K562 (cell line): ENCODE results near the gene CLCN5. TPM values are rescaled to one million over a fixed set of nuclear protein-coding genes. Genes with fewer than 3 reads are reported as not detected.
A peak's percentile ranks its signal among the peaks of the same experiment; 100 is the strongest.

ENCODE experiments used
- ATAC-seq: fragments of 200-7000 bp; cut with Tn5 transposase; 3 replicates; pipeline ENCODE4 v1.9.1; 2020; ENCODE audit warnings: moderate library complexity
- BruUV-seq: library from RNA; stranded (reverse); fragments of 400-500 nt; replicated peaks from 2 replicates; lab custom pipeline; 2021; lab: Mats Ljungman, UMichigan
- CTCF ChIA-PET: fragments of 300-600 bp; formaldehyde crosslinking; extraction: SDS; loops from one replicate; lab custom pipeline; 2021; ENCODE audit warnings: low intra/inter-chr PET ratio; lab: Yijun Ruan, JAX
- POLR2A ChIA-PET: fragments of 300-600, 350-650 bp; sonication (Branson Sonifier 250); formaldehyde crosslinking; extraction: SDS; loops from one replicate; lab custom pipeline; 2021; ENCODE audit warnings: antibody characterized with exemption, inconsistent platforms; lab: Yijun Ruan, JAX
- DNase-seq, 4 experiments: peaks; one replicate each; pipeline versions ENCODE4 v3.0.0 to v3.0.0-alpha.2; 2011 to 2018; ENCODE audit warnings: low spot score in 3 of 4, mixed read lengths in 3 of 4; ENCODE audit errors: extremely low read depth in 1 of 4
- FAIRE-seq: peaks from 2 replicates; lab custom pipeline; 2011; peaks lifted over from hg19 to GRCh38; lab: Jason Lieb, UNC
- H2AFZ ChIP-seq: 2 replicates; pipeline ENCODE4 v1.6.0; 2011; ENCODE audit warnings: low read depth, low read length, control low read depth, inconsistent platforms
- H3K27ac ChIP-seq: fragments of 200-600 bp; 3 replicates; pipeline ENCODE4 v1.8.0; 2011; ENCODE audit warnings: low read depth, mild to moderate bottlenecking, control low read depth, inconsistent platforms, low read length, moderate library complexity, mixed read lengths; ENCODE audit errors: extremely low read depth
- H3K27me3 ChIP-seq, 2 experiments: fragments of 300-600 bp in 1 of 2; 2 replicates in 1 of 2; 3 replicates in 1 of 2; pipeline versions ENCODE4 v1.6.0 to v1.8.0; 2011; ENCODE audit warnings: inconsistent platforms in 2 of 2, low read length in 2 of 2, mild to moderate bottlenecking in 1 of 2, mixed read lengths in 1 of 2, moderate library complexity in 1 of 2; ENCODE audit not compliant: control insufficient read depth in 2 of 2, insufficient read depth in 2 of 2
- H3K36me3 ChIP-seq: fragments of 300-600 bp; 3 replicates; pipeline ENCODE4 v1.8.0; 2011; ENCODE audit warnings: mild to moderate bottlenecking, low read length, inconsistent platforms; ENCODE audit not compliant: control insufficient read depth, insufficient read depth
- H3K4me1 ChIP-seq, 2 experiments: fragments of 200-600 bp in 1 of 2; replicated peaks in 1 of 2; 2 replicates in 1 of 2; 3 replicates in 1 of 2; pipeline versions ENCODE4 v1.5.1 to v1.8.0; 2011; ENCODE audit warnings: inconsistent platforms in 2 of 2, low read length in 2 of 2, mild to moderate bottlenecking in 1 of 2, mixed read lengths in 1 of 2, moderate library complexity in 1 of 2; ENCODE audit not compliant: control insufficient read depth in 2 of 2, insufficient read depth in 2 of 2
- H3K4me2 ChIP-seq: 2 replicates; pipeline ENCODE4 v1.6.1; 2011; ENCODE audit warnings: low read length, control low read depth, inconsistent platforms, mixed read lengths; ENCODE audit not compliant: insufficient read depth
- H3K4me3 ChIP-seq: fragments of 200-600 bp; sonication (generic), shearing (Covaris generic); 2 replicates; pipeline ENCODE4 v1.5.1; 2016; ENCODE audit warnings: control low read depth, inconsistent platforms
- H3K79me2 ChIP-seq: fragments of 200-600 bp; 3 replicates; pipeline ENCODE4 v1.8.0; 2011; ENCODE audit warnings: low read length, inconsistent platforms; ENCODE audit not compliant: control insufficient read depth, insufficient read depth
- H3K9ac ChIP-seq, 2 experiments: 2 replicates each; pipeline versions ENCODE4 v1.6.0 to v1.6.1; 2011; ENCODE audit warnings: low read depth in 2 of 2, low read length in 2 of 2, control low read depth in 1 of 2, inconsistent platforms in 1 of 2, mild to moderate bottlenecking in 1 of 2, mixed read lengths in 1 of 2; ENCODE audit not compliant: insufficient read depth in 1 of 2
- H3K9me1 ChIP-seq: one replicate; pipeline ENCODE4 v1.6.0; 2011; ENCODE audit warnings: inconsistent platforms, mild to moderate bottlenecking, low read length, moderate library complexity; ENCODE audit not compliant: control insufficient read depth, insufficient read depth
- H3K9me3 ChIP-seq: replicated peaks from 2 replicates; pipeline ENCODE4 v1.5.1; 2011; ENCODE audit warnings: low read depth, low read length, inconsistent platforms; ENCODE audit not compliant: control insufficient read depth, insufficient read depth
- H4K20me1 ChIP-seq: replicated peaks from 2 replicates; pipeline ENCODE4 v1.6.1; 2011; ENCODE audit warnings: low read length, inconsistent platforms, mixed read lengths; ENCODE audit not compliant: control insufficient read depth, insufficient read depth
- SNRNP70 ChIP-seq: fragments of 200-400 bp; formaldehyde crosslinking; optimal IDR thresholded peaks from 2 replicates; pipeline ENCODE3; 2017; ENCODE audit warnings: low read depth, low read length
- WGBS: fragments of 100-300 bp; shearing (Covaris generic); methylation state at CpG from one replicate; pipeline ENCODE4 v1.1.6; 2016; ENCODE audit warnings: low coverage, mixed read lengths; ENCODE audit not compliant: insufficient coverage; ENCODE audit errors: missing lambda C conversion rate; 5-methylcytosine and 5-hydroxymethylcytosine counted together
- in situ Hi-C: fragments of 300-500 bp; cut with MboI; formaldehyde crosslinking; loops from 4 replicates; pipeline ENCODE4 v1.15.0; 2018; ENCODE audit warnings: inconsistent platforms, mixed read lengths
- intact Hi-C: fragments of 100-400 bp; cut with micrococcal nuclease; formaldehyde crosslinking; loops from 2 replicates; pipeline ENCODE4 v1.14.2; 2022
- polyA plus RNA-seq, 8 experiments: library from polyadenylated mRNA; depleted of rRNA in 4 of 8; stranded (reverse) in 5 of 8; unstranded in 3 of 8; fragments of >200 nt; fragmentation: Nextera tagmentation in 2 of 8; fragmentation: Illumina TruSeq in 1 of 8; extraction: Ambion mirVana in 2 of 8; extraction: Trizol in 1 of 8; gene quantifications; 2 replicates each; pipeline versions ENCODE4 v1.2.1 to v1.2.3, GENCODE V29; 2011 to 2014; ENCODE audit warnings: inconsistent platforms in 1 of 8, missing spikeins in 1 of 8
- total RNA-seq, 7 experiments: library from RNA; depleted of rRNA in 6 of 7; stranded (reverse); fragments of >200 nt in 6 of 7; fragmentation: Illumina TruSeq in 2 of 7; extraction: Trizol in 2 of 7; gene quantifications; 2 replicates each; pipeline versions ENCODE4 v1.2.1 to v1.2.3, GENCODE V29; 2011 to 2021; ENCODE audit warnings: low replicate concordance in 1 of 7
- TF ChIP-seq, protein P1 (sequence below), 2 experiments: IDR thresholded peaks in 1 of 2; conservative IDR thresholded peaks in 1 of 2; 2 replicates each; pipeline ENCODE4 v1.6.1; 2016; ENCODE audit warnings: low read depth in 2 of 2, mild to moderate bottlenecking in 1 of 2, missing compliant biosample characterization in 1 of 2, missing genetic modification characterization in 1 of 2, moderate library complexity in 1 of 2
- TF ChIP-seq, protein P2 (sequence below): fragments of 150-350 bp; IDR thresholded peaks from 2 replicates; pipeline ENCODE4 v1.6.1; 2014; ENCODE audit warnings: low read depth, mild to moderate bottlenecking, low read length, borderline replicate concordance

CLCN5 gene
- total and polyA plus RNA-seq, 9 of the 15 experiments (the other 6 are each of a cell fraction or from before 2014, with no cell fraction given), result 0.94 to 11.8 (median 7.1) TPM

DNA sequence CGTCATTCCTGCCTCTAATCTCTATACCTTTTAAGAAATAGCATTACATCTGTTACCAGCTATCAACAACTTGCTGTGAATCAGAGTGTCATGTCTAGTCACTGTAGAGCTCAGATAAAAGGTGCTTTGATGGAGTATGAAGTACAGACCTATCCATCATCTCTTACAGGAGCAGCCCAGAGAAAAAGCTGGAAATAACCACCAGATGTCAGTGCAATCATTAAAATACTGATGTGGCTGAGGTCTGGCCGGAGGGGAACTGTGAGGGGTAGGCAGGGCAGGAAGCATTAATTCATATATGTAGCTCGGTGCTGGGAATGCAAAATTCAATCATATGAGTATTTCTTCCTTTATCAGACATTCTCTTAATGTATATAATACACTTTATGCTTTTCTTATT lies 177.8 kb downstream of the CLCN5 start (continued):
- TF ChIP-seq, protein P1, sequence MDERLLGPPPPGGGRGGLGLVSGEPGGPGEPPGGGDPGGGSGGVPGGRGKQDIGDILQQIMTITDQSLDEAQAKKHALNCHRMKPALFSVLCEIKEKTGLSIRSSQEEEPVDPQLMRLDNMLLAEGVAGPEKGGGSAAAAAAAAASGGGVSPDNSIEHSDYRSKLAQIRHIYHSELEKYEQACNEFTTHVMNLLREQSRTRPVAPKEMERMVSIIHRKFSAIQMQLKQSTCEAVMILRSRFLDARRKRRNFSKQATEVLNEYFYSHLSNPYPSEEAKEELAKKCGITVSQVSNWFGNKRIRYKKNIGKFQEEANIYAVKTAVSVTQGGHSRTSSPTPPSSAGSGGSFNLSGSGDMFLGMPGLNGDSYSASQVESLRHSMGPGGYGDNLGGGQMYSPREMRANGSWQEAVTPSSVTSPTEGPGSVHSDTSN (CRISPR knock-in tag; IDR thresholded peaks at IDR 0.05; ENCODE audit: low read depth), result no peak
- TF ChIP-seq, protein P1 (tag; conservative IDR thresholded peaks at IDR 0.05; ENCODE audit: low read depth), result peak; percentile 38; the same call in 1 of the 2 replicates
- TF ChIP-seq, protein P2, sequence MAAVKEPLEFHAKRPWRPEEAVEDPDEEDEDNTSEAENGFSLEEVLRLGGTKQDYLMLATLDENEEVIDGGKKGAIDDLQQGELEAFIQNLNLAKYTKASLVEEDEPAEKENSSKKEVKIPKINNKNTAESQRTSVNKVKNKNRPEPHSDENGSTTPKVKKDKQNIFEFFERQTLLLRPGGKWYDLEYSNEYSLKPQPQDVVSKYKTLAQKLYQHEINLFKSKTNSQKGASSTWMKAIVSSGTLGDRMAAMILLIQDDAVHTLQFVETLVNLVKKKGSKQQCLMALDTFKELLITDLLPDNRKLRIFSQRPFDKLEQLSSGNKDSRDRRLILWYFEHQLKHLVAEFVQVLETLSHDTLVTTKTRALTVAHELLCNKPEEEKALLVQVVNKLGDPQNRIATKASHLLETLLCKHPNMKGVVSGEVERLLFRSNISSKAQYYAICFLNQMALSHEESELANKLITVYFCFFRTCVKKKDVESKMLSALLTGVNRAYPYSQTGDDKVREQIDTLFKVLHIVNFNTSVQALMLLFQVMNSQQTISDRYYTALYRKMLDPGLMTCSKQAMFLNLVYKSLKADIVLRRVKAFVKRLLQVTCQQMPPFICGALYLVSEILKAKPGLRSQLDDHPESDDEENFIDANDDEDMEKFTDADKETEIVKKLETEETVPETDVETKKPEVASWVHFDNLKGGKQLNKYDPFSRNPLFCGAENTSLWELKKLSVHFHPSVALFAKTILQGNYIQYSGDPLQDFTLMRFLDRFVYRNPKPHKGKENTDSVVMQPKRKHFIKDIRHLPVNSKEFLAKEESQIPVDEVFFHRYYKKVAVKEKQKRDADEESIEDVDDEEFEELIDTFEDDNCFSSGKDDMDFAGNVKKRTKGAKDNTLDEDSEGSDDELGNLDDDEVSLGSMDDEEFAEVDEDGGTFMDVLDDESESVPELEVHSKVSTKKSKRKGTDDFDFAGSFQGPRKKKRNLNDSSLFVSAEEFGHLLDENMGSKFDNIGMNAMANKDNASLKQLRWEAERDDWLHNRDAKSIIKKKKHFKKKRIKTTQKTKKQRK, result no peak

DNA sequence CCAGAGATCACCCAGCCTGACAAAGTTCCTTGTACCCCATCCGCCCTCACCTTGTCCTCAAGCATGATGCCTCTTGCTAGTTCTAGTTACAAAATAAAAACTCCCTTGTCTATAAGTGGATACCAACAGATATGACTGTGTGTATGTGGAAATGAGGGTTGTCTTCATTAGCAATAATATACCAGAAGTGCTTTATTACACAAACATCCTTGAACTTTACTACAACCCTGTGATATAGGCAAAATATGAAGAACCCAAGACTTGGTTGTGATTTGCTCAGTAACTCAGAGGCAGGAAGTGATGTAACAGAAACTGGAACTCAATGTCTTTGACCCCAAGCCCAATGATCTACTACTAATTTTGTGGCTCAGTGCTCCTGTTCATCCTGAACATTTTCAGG lies 180.8 kb downstream of the CLCN5 start:
- WGBS, result 36% methylated on average over 1 of the region's 1 CpG
- H3K27me3 ChIP-seq, result no peaks in the 10 kb centered on the region
- ChIA-PET CTCF (interaction anchor here (1.5 kb wide), 1 partner anchor 101 kb away, joined by 4 read pairs; the partner anchor contains the start of gene CCNB3), POLR2A (no interaction called here)
- BruUV-seq, result no TSS peak
- no peaks in the 10 kb centered on the region for H3K36me3 ChIP-seq
- H3K4me1 ChIP-seq, result no peaks in the 10 kb centered on the region
- no peak overlapping the region for H3K27ac ChIP-seq
- ATAC-seq, result no peak
- H4K20me1 ChIP-seq, result no peaks in the 10 kb centered on the region
- no peaks in the 10 kb centered on the region for H3K79me2 ChIP-seq
- H3K4me3 ChIP-seq, result no peak overlapping the region
- no peak overlapping the region for H3K4me2 ChIP-seq
- no peak for TF ChIP-seq SNRNP70
- H2AFZ ChIP-seq, result no peak overlapping the region
- in situ Hi-C loops (loop anchor here (5.0 to 10.0 kb wide), 2 partner anchors 99 to 182 kb away; partner anchors contain the start of genes AKAP4 and CCNB3), intact Hi-C loops (no loop called here)
- no peak for DNase-seq
- no peak overlapping the region for H3K9ac ChIP-seq
- H3K9me3 ChIP-seq, result no peaks in the 10 kb centered on the region
- FAIRE-seq, result no peak
- no peaks in the 10 kb centered on the region for H3K9me1 ChIP-seq
